Uterus (tissue), 2 donors: Measurements from ENCODE around the gene ZNF805.

ENCODE experiments used
- CTCF ChIP-seq, 4 experiments: fragments of 200-600 bp in 2 of 4; fragments of 450-650 bp in 2 of 4; sonication (generic) in 2 of 4; IDR thresholded peaks; one replicate each; pipeline ENCODE4 v1.5.1; 2016 to 2019; ENCODE audit warnings: antibody characterized with exemption in 4 of 4, mild to moderate bottlenecking in 2 of 4, moderate library complexity in 1 of 4
- POLR2A ChIP-seq, 2 donors: fragments of 450-650 bp; IDR thresholded peaks; one replicate each; pipeline ENCODE4 v1.6.1; 2016; ENCODE audit warnings: antibody characterized with exemption in 2 of 2, mild to moderate bottlenecking in 1 of 2, moderate library complexity in 1 of 2

GRCh38 chr19:57263244-57263741 lies 22.9 kb downstream of the ZNF805 start:
- TF ChIP-seq POLR2A (IDR thresholded peaks at IDR 0.05) (no peak), CTCF (IDR thresholded peaks at IDR 0.05) (no peak)
